MCF 10A (cell line): ENCODE data around the gene RMI2. TPM values are rescaled to one million over a fixed set of nuclear protein-coding genes. Genes with fewer than 3 reads are reported as not detected.
A peak's percentile ranks its signal among the peaks of the same experiment; 100 is the strongest.

Source experiments
- BruUV-seq: library from RNA; stranded (reverse); fragments of 400-500 nt; replicated peaks from 2 replicates; lab custom pipeline; 2021; lab: Mats Ljungman, UMichigan
- CTCF ChIA-PET: fragments of 300-600 bp; sonication (Branson Sonifier 250); formaldehyde crosslinking; extraction: SDS; loops from one replicate; lab custom pipeline; 2021; ENCODE audit warnings: antibody characterized with exemption, inconsistent platforms; lab: Yijun Ruan, JAX
- POLR2A ChIA-PET: fragments of 300-600, 350-650 bp; sonication (Branson Sonifier 250); formaldehyde crosslinking; extraction: SDS; loops from one replicate; lab custom pipeline; 2020; ENCODE audit warnings: antibody characterized with exemption, inconsistent platforms; lab: Yijun Ruan, JAX
- DNase-seq: peaks from one replicate; pipeline ENCODE4 v3.0.0-alpha.2; 2018; ENCODE audit not compliant: unreplicated experiment
- H3K27ac Mint-ChIP-seq: one replicate; pipeline ENCODE4 v1.8.0; 2022; ENCODE audit warnings: mild to moderate bottlenecking, low read depth, mixed read lengths; ENCODE audit not compliant: unreplicated experiment
- H3K27me3 Mint-ChIP-seq: one replicate; pipeline ENCODE4 v1.8.0; 2022; ENCODE audit warnings: mixed read lengths; ENCODE audit not compliant: insufficient read depth, unreplicated experiment
- H3K36me3 Mint-ChIP-seq: one replicate; pipeline ENCODE4 v1.8.0; 2022; ENCODE audit warnings: mild to moderate bottlenecking, moderate library complexity, mixed read lengths; ENCODE audit not compliant: insufficient read depth, unreplicated experiment
- H3K4me1 Mint-ChIP-seq: one replicate; pipeline ENCODE4 v1.8.0; 2022; ENCODE audit warnings: mixed read lengths; ENCODE audit not compliant: insufficient read depth, unreplicated experiment
- H3K4me3 Mint-ChIP-seq: one replicate; pipeline ENCODE4 v1.8.0; 2022; ENCODE audit warnings: mild to moderate bottlenecking, moderate library complexity, mixed read lengths; ENCODE audit not compliant: unreplicated experiment
- H3K9me3 Mint-ChIP-seq: one replicate; pipeline ENCODE4 v1.8.0; 2022; ENCODE audit warnings: mixed read lengths; ENCODE audit not compliant: unreplicated experiment
- CTCF ChIP-seq: fragments of 200-600 bp; IDR thresholded peaks from one replicate; pipeline ENCODE4 v1.8.0; 2022; ENCODE audit warnings: antibody characterized with exemption, mild to moderate bottlenecking; ENCODE audit not compliant: unreplicated experiment
- intact Hi-C: fragments of 100-400 bp; cut with micrococcal nuclease; formaldehyde crosslinking; loops from 2 replicates; pipeline ENCODE4 v1.14.1; 2022
- total RNA-seq: library from RNA; stranded (reverse); gene quantifications from 2 replicates; pipeline ENCODE4 v1.2.3, GENCODE V29; 2022

The RMI2 gene
- total RNA-seq, 1 experiment from 2014 or later = 6.6 TPM

GRCh38 chr16:11348737-11349598, 3.7 kb downstream of the RMI2 start:
- Mint-ChIP-seq H3K4me3 (no peak overlapping the region), H3K27ac (peak overlapping the region; percentile 65), H3K4me1 (peaks cover 20% of the 10 kb centered on the region), H3K27me3 (no peaks in the 10 kb centered on the region), H3K9me3 (no peaks in the 10 kb centered on the region), H3K36me3 (no peaks in the 10 kb centered on the region)
- intact Hi-C loops = no loop called here
- CTCF ChIA-PET = interaction anchor here (1.8 to 2.7 kb wide), 2 partner anchors 47 to 385 kb away, joined by 5 to 10 read pairs; no protein-coding TSS in a partner anchor
- no peak for DNase-seq
- TF ChIP-seq CTCF = no peak
- no TSS peak for BruUV-seq
- POLR2A ChIA-PET = interaction anchor here (2.2 kb wide), 1 partner anchor 9 kb away, joined by 6 read pairs; no protein-coding TSS in a partner anchor

GRCh38 chr16:11349599-11350276, 4.5 kb downstream of the RMI2 start:
- H3K36me3 Mint-ChIP-seq = no peaks in the 10 kb centered on the region
- peaks cover 20% of the 10 kb centered on the region for H3K4me1 Mint-ChIP-seq
- no peaks in the 10 kb centered on the region for H3K9me3 Mint-ChIP-seq
- no peaks in the 10 kb centered on the region for H3K27me3 Mint-ChIP-seq
- intact Hi-C loops = no loop called here
- CTCF ChIA-PET = no interaction called here
- peak overlapping the region; percentile 65 for H3K27ac Mint-ChIP-seq
- POLR2A ChIA-PET = interaction anchor here (2.2 kb wide), 1 partner anchor 8 kb away, joined by 6 read pairs; no protein-coding TSS in a partner anchor
- no TSS peak for BruUV-seq
- DNase-seq = peak; percentile 73
- no peak overlapping the region for H3K4me3 Mint-ChIP-seq
- TF ChIP-seq CTCF = no peak

- ChIA-PET POLR2A (no interaction called here), CTCF (interaction anchor here (0.8 to 1.3 kb wide), 2 partner anchors 93 to 396 kb away, joined by 3 read pairs; no protein-coding TSS in a partner anchor)
- Mint-ChIP-seq H3K4me3 (no peak overlapping the region), H3K4me1 (peaks cover 15% of the 10 kb centered on the region), H3K27me3 (no peaks in the 10 kb centered on the region), H3K36me3 (no peaks in the 10 kb centered on the region), H3K27ac (no peak overlapping the region), H3K9me3 (no peaks in the 10 kb centered on the region)
- intact Hi-C loops = no loop called here
- TF ChIP-seq CTCF = no peak
- no TSS peak for BruUV-seq
- DNase-seq = no peak
Measured at GRCh38 chr16:11350519-11350918, 5.3 kb downstream of the RMI2 start.

- intact Hi-C loops = no loop called here
- no peak for DNase-seq
- no peak for TF ChIP-seq CTCF
- CTCF ChIA-PET = interaction anchor here (0.8 to 1.3 kb wide), 2 partner anchors 94 to 397 kb away, joined by 3 read pairs; no protein-coding TSS in a partner anchor
- Mint-ChIP-seq H3K4me1 (peaks cover 12% of the 10 kb centered on the region), H3K27ac (no peak overlapping the region), H3K4me3 (no peak overlapping the region), H3K9me3 (no peaks in the 10 kb centered on the region), H3K36me3 (no peaks in the 10 kb centered on the region), H3K27me3 (no peaks in the 10 kb centered on the region)
- POLR2A ChIA-PET = no interaction called here
- BruUV-seq = no TSS peak
Measured at GRCh38 chr16:11350921-11351335, 5.7 kb downstream of the RMI2 start.
